Anterior cingulate cortex (tissue), 58 donors: ENCODE measurements around the gene CCDC157.
"Not testable (repeated sequence)": the region's sequence is repeated elsewhere in the genome, so short reads cannot be mapped to it uniquely, and the experiment has no call there.

Experiments used
- DNase-seq, 58 donors: peaks; one replicate each; lab custom pipeline; 2025; lab: John Stamatoyannopoulos, UW

Gene CCDC157

DNA sequence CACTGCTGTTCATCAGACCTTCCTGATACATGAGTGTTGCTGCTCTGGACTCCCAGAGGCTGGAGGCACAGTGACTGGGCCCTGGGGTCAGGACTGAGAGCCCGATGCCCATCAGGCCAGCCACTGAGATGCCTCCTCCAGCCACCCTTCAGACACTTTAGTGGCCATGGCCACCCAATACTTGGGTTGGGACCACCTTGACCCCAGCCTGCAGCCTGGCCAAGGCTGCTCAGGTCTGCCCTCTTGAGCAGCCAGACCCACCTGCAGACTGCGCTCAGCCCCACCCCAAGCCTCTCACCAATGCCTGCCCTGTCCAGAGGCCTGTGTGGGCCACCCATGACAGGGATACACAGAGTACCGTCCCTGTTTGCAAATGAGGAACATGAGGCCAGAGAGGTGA lies 26.3 kb downstream of the CCDC157 start:
- DNase-seq: no peak

- DNase-seq: no peak
Observed at GRCh38 chr22:30385942-30386341, 29.1 kb downstream of the CCDC157 start.

DNA sequence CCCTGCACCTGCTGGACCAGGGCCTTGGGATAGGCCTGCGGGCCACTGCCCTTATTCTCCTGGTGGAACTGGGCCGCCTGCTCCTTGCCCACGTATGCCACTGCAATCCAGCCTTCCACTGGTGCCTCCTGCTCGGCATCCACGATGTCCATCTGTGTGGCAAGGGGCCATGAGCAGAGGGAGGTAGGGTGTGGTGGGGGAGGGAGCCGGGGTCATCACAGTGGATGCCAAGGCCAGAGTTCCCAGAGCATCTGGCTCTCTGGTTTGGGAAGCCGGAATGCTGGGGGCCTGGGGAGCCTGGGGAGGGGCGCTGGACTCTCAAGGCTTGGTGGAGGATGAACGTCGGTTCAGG lies 29.8 kb downstream of the CCDC157 start:
- peak in 5 of 58 donors; percentile 22 to 55 (median 37) for DNase-seq

DNA sequence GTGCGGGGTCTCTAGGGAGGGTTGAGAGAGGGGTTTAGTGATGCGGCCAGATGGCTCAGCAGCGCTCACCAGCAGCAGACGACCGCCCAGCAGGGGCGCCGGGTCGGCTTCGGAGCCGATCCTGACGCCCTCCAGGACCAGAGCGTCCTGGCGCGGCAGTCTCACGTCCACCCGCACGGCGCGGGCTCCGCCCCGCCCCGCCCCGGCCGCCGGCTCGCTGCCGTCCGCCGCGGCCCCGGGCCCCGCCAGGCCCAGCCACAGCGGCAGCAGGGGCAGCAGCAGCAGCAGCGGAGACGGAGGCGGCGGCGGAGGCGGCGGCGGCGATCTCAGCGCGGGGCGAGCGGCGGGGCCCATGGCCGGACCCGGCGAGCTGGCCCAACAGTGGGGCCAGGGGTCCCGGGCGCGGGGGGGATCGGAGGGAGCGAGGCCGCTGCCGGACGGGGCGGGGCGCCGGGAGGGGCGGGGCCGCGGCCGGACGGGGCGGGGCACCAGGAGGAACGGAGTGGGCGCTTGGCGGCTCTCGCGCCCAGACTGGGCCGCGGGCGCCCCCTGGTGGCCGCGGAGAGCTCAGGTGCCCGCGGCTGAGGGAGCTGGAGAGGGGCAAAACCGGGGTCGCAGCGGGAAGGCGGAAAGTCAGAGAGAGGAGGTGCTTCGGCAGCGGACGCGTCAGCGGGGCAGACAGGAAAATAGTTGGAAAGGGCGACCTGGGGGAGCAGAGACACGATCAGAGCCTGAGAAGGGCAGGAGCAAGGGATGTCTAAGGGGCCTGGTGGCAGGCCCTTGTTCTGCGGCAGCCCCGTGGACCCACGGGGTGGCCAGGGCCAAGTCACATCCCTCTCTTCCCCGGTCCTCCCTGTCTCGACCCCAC lies 30.4 kb downstream of the CCDC157 start, which contains the start of gene RNF215:
RNF215 (minus strand) TSS at position 452 of the 868 bp plus-strand sequence; CDS start at position 354, 98 bp downstream.
- DNase-seq: peak in 56 of 58 donors; percentile 8 to 84 (median 70)

DNA sequence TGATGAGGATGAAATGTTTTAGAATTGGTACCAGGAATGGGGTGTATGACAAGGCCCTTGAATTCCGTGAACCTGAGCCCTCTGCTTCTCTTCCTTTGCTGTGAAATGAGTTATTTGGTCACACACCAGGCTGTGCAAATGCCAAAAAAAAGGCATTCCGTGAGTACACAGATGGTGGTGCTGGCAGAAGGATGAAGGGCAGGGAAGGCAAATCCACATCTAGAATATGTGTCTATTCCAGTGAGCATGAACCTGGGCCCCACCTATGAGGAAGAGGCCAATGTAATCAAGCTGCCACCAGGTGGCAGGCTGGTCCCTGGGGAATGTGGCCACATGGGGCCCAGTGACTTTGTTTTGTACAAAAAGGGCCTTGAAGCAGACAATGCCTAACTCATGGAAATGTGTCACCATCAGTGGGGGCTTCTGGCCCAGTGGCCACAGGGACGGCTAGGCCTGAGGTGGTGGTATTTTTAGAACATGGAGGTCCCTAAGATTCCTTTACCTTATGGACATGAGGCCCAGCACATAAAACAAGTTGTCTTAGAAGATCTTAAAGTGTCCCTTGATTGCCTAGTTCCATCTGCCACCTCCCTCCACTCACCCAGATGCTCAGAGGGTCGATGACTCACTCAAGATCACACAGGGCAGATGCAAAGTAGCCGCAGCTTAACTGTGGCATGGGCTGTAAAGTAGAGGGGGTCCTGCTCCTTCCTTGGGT lies 34.3 kb downstream of the CCDC157 start:
- DNase-seq: peak in 56 of 58 donors; percentile 12 to 80 (median 52)

- peak in 9 of 58 donors; percentile 5 to 36 (median 17) for DNase-seq
Observed at GRCh38 chr22:30392661-30393321, 36.0 kb downstream of the CCDC157 start.

- no peak for DNase-seq
Observed at GRCh38 chr22:30393322-30393680, 36.5 kb downstream of the CCDC157 start.

DNA sequence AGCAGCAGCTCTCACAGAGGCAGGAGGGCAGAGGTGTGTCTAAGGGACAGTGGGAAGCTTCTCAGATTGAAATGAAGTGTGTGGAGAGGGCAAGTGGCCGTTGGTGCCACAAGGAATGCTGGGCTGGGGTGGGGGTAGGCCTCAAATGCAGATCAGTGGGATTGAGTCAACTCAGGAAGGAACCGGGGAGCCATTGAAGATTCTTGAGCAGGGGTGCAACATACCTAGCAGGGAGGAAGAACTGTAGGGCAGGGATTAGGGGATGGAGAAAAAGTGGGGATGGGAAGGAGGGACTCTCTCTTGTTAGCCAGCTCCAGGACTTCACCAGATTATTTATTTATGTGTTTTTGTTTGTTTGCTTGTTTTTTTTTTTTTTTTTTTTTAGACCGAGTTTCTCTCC lies 37.1 kb downstream of the CCDC157 start:
- DNase-seq: no peak

DNA sequence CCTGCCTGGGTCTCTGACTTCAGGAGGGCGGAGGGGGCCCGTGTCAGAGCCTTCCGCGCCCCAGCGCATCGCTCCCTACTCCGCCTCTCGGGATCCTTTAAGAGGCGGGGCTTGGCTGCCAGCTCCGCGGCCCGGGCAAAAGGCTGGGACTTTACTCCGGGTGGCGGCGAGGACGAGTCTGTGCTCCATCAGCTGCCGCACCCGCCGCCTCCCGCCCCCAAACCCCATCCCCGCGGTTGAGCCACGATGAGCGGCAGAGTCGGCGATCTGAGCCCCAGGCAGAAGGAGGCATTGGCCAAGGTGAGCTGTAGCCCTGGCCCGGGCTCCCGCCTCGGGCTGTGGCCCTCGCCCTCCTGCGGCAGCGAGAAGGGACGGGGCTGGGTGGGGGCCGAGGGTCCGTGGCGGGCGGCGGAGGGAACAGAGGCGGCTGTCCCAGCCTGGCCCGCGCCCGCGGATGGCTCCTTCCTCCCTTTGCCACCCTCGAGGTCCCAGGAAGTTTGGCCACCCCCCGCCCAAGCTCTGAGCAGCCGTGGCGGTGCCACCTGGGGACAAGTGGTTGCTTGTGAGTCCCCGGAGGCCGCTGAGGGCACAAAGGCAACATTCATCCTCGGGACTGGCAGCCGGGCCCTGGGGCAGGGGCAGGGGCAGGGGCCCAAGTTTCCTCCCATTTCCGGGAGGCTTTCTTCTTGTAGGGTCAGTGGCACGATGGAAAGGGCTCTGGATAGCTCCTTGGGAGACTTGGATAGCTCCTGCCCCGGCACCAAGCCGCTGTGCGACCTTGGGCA lies 40.3 kb downstream of the CCDC157 start, which contains the start of gene SEC14L2:
SEC14L2 (plus strand) TSS at position 148 of the 785 bp plus-strand sequence; CDS start at position 247, 99 bp downstream.
- peak in 56 of 58 donors; percentile 24 to 84 (median 71) for DNase-seq

DNA sequence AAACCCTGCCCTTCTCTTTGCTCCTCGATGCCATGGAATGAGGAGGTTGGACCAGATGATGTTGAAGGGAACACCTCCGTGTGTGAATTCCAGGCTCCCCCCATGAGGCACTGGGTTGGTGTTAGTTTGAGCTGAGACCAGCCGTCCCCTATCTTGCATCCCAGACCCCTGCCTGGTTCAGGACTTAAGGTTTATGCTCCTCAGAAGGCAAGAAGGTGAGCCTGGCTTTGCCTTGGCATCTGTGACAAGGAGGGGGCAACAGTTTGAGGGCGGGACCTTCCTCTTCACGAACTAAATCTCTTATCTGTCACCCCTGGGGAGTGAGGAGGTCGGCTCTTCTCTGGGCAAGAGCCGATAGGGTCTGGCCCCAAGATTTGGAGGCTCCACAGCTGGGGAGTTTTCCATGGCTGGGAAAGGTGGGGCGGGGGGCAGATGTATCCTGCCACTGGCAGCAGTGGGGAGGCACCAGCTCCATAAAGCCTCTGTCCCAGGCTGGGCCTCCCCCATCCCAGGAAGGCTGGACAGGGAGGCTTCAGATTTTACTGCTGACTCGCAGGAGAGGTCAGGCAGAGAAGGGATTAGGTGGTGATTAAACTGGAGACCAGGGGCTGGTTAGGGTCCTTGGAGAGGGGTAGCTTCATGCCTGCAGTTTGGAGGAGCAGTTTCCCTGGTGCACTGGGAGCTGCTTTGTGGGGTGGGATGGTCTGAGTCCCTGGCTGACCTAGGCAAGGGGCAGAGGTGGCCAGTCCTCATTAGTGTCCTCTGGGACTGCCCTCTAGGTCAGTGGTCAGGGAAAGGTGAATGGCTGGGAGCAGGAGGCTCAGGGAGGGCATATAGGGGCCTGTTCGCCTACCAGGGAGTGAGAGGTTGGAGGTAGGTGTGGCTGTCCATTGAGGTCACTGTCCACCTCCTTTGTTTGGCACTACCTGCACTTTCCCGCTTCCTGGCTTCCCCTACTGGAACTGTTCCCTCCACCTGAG lies 41.1 kb downstream of the CCDC157 start:
- DNase-seq: no peak

- DNase-seq: peak in 3 of 58 donors; percentile 14 to 22 (median 15)
Observed at GRCh38 chr22:30398685-30399680, 42.2 kb downstream of the CCDC157 start.

- DNase-seq: peak in 1 of 58 donors; percentile 45
Observed at GRCh38 chr22:30399718-30400117, 42.9 kb downstream of the CCDC157 start.

GRCh38 chr22:30400159-30400558 lies 43.4 kb downstream of the CCDC157 start:
- no peak for DNase-seq

DNA sequence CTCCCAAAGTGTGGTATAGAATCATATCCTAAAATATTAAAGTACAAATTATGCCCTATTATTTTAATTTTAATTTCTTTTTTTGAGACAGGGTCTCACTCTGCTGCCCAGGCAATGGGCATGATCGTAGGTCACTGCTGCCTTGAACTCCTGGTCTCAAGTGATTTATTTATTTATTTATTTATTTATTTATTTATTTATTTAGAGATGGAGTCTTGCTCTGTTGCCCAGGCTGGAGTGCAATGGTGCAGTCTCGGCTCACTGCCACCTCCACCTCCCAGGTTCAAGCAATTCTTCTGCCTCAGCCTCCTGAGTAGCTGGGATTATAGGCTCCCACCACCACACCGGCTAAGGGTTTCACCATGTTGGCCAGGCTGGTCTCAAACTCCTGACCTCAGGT lies 44.2 kb downstream of the CCDC157 start:
- DNase-seq: not testable (repeated sequence)

DNA sequence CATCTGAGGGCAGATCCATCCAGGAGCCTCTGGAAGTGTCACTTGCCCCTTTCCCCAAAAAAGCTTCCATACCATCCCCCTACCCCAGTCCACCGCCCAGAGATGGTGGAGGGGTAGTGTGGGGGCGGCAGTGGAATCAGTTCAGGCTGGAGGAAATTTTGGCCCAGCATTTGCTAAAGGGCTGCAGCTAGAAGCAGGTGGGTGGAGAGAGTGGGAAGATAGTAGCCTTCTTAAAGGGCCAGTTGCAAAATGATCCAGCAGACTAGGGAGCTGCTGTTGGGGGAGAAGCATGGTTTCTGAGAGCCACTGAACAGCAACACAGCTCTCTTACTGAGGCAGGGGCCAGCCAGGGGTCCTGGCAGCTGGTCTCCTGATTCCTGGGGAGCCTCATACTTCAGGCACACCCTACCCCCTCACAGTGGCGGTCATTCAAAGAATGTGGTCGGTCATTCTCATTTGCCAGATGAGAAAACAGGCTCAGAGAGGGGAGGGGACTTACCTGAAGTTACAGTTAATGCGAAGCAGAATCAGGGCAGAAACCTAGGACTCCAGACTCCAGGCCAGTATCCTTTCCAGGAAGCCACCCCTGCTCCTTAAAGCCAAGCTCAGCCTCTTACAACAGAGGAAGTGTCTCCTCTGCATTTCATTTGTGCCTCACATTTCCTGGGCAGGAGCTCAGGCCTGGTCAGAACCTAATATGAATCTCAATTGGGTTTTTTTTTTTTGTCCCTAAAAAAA lies 45.4 kb downstream of the CCDC157 start:
- peak in 14 of 58 donors; percentile 9 to 56 (median 32) for DNase-seq

DNA sequence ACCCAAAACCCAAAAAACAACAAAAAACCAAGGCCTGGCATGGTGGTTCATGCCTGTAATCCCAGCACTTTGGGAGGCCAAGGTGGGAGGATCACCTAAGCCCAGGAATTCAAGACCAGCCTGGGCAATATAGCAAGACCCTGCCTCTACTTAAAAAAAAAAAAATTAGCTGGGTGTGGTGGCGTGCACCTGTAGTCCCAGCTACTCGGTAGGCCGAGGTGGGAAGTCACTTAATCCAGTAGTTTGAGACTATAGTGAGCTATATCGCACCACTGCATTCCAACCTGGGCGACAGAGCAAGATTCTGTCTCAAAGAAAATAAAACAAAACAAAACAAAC lies 45.9 kb downstream of the CCDC157 start:
- DNase-seq: not testable (repeated sequence)

DNA sequence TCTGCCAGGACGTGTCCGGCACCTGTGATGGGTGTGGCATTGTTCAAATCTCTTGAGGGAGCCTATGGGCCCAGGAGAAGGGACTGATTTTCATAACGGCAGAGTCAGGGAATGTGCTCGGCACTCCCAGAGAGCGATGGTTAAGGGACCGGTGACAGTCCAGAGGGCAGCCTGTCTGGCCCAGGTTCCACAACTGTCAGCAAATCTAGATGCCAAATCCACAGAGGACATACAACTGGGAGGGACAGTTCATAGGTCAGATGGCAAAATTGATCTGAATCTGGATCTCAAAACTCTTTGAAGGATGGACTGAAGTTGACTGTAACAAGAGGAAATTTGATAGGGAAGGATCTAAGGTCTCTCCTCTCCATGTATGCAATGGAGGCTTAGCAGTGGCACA lies 47.5 kb downstream of the CCDC157 start:
- DNase-seq: no peak
